HepG2 (cell line): ENCODE data around the gene HCK. TPM values are rescaled to one million over a fixed set of nuclear protein-coding genes. Genes with fewer than 3 reads are reported as not detected.

ENCODE experiments used
- ATAC-seq: fragments of 200-7000 bp; cut with Tn5 transposase; 3 replicates; pipeline ENCODE4 v1.9.1; 2020; ENCODE audit warnings: mild to moderate bottlenecking, moderate library complexity
- BruUV-seq: library from RNA; stranded (reverse); fragments of 400-500 nt; replicated peaks from 2 replicates; lab custom pipeline; 2021; lab: Mats Ljungman, UMichigan
- CTCF ChIA-PET: fragments of 300-600 bp; formaldehyde crosslinking; extraction: SDS; loops from one replicate; lab custom pipeline; 2021; ENCODE audit warnings: low total read pairs, inconsistent platforms, low intra/inter-chr PET ratio; lab: Yijun Ruan, JAX
- POLR2A ChIA-PET: fragments of 350-600 bp; sonication (Branson Sonifier 250); formaldehyde crosslinking; loops from one replicate; lab custom pipeline; 2020; ENCODE audit warnings: antibody characterized with exemption, inconsistent platforms; lab: Yijun Ruan, JAX
- DNase-seq: peaks from one replicate; pipeline ENCODE4 v3.0.0-alpha.2; 2015; ENCODE audit warnings: low spot score
- FAIRE-seq: peaks from 3 replicates; lab custom pipeline; 2011; peaks lifted over from hg19 to GRCh38; lab: Jason Lieb, UNC
- H2AFZ ChIP-seq: one replicate; pipeline ENCODE4 v1.6.1; 2011; ENCODE audit warnings: low read length, inconsistent platforms
- H3K27ac ChIP-seq: fragments of 300-600 bp; 3 replicates; pipeline ENCODE4 v1.8.0; 2011; ENCODE audit warnings: mixed run types, mild to moderate bottlenecking, mixed read lengths, low read length, inconsistent platforms; ENCODE audit not compliant: insufficient read depth; ENCODE audit errors: extremely low read length
- H3K27me3 ChIP-seq, 2 experiments: fragments of 200-600 bp in 1 of 2; 2 replicates in 1 of 2; 3 replicates in 1 of 2; pipeline versions ENCODE4 v1.6.0 to v1.8.0; 2011; ENCODE audit warnings: low read length in 2 of 2, mild to moderate bottlenecking in 2 of 2, moderate library complexity in 2 of 2, inconsistent platforms in 1 of 2; ENCODE audit not compliant: insufficient read depth in 2 of 2, control insufficient read depth in 1 of 2
- H3K36me3 ChIP-seq, 2 experiments: fragments of 200-600 bp in 1 of 2; replicated peaks in 1 of 2; 2 replicates in 1 of 2; 3 replicates in 1 of 2; pipeline versions ENCODE4 v1.5.1 to v1.8.0; 2011; ENCODE audit warnings: low read length in 2 of 2, inconsistent platforms in 1 of 2; ENCODE audit not compliant: insufficient read depth in 2 of 2, control insufficient read depth in 1 of 2
- H3K4me1 ChIP-seq: 2 replicates; pipeline ENCODE4 v1.5.1; 2012; ENCODE audit warnings: low read length, inconsistent platforms; ENCODE audit not compliant: insufficient read depth
- H3K4me2 ChIP-seq: 2 replicates; pipeline ENCODE4 v1.6.0; 2011; ENCODE audit warnings: low read depth, low read length, inconsistent platforms
- H3K4me3 ChIP-seq, 3 experiments: fragments of 200-600 bp in 1 of 3; sonication (generic), shearing (Covaris generic) in 1 of 3; replicated peaks in 1 of 3; 2 replicates each; pipeline ENCODE4 v1.5.1; 2011 to 2016; ENCODE audit warnings: low read length in 3 of 3, inconsistent platforms in 2 of 3, low read depth in 2 of 3, mild to moderate bottlenecking in 2 of 3, control low read depth in 1 of 3, mixed read lengths in 1 of 3; ENCODE audit not compliant: insufficient read depth in 1 of 3
- H3K79me2 ChIP-seq: one replicate; pipeline ENCODE4 v1.6.1; 2011; ENCODE audit warnings: low read length, inconsistent platforms; ENCODE audit not compliant: insufficient read depth
- H3K9ac ChIP-seq: 2 replicates; pipeline ENCODE4 v1.6.0; 2011; ENCODE audit warnings: mild to moderate bottlenecking, low read depth, low read length, inconsistent platforms; ENCODE audit not compliant: insufficient read depth
- H3K9me3 ChIP-seq: 2 replicates; pipeline ENCODE4 v1.5.1; 2012; ENCODE audit warnings: mild to moderate bottlenecking, low read length
- H4K20me1 ChIP-seq: 2 replicates; pipeline ENCODE4 v1.6.0; 2011; ENCODE audit warnings: inconsistent platforms, mild to moderate bottlenecking, low read length, moderate library complexity; ENCODE audit not compliant: insufficient read depth
- AKNA ChIP-seq: sonication (generic); formaldehyde crosslinking; IDR thresholded peaks from 2 replicates; pipeline ENCODE4 v1.4.0; 2020; ENCODE audit warnings: missing genetic modification reagents, borderline replicate concordance
- NFIB ChIP-seq: sonication (generic); formaldehyde crosslinking; IDR thresholded peaks from 2 replicates; pipeline ENCODE4 v1.9.0; 2021; ENCODE audit warnings: missing genetic modification reagents, mild to moderate bottlenecking, borderline replicate concordance
- PCBP1 ChIP-seq: fragments of 200-400 bp; formaldehyde crosslinking; IDR thresholded peaks from 2 replicates; pipeline ENCODE4 v1.6.1; 2017; ENCODE audit warnings: mild to moderate bottlenecking, low read depth, low read length, borderline replicate concordance
- RFX5 ChIP-seq: IDR thresholded peaks from 2 replicates; pipeline ENCODE4 v1.6.1; 2011; ENCODE audit warnings: low read depth, low read length, improper control_type of control experiment
- RFXANK ChIP-seq: IDR thresholded peaks from 2 replicates; pipeline ENCODE4 v1.6.1; 2016
- TFDP1 ChIP-seq: IDR thresholded peaks from 2 replicates; pipeline ENCODE4 v1.6.1; 2016; ENCODE audit warnings: missing compliant biosample characterization, missing genetic modification reagents, borderline replicate concordance
- TSC22D2 ChIP-seq: sonication (generic); formaldehyde crosslinking; IDR thresholded peaks from 2 replicates; pipeline ENCODE4 v1.5.1; 2020; ENCODE audit warnings: missing genetic modification reagents, mild to moderate bottlenecking, borderline replicate concordance
- U2AF1 ChIP-seq: fragments of 200-400 bp; formaldehyde crosslinking; optimal IDR thresholded peaks from 2 replicates; pipeline ENCODE3; 2017; ENCODE audit warnings: mild to moderate bottlenecking, low read depth, low read length
- WIZ ChIP-seq: sonication (generic); formaldehyde crosslinking; IDR thresholded peaks from 2 replicates; pipeline ENCODE4 v1.5.1; 2020; ENCODE audit warnings: mild to moderate bottlenecking, missing genetic modification reagents
- ZBTB26 ChIP-seq: IDR thresholded peaks from 2 replicates; pipeline ENCODE4 v1.6.1; 2016; ENCODE audit warnings: missing compliant biosample characterization, missing genetic modification reagents, borderline replicate concordance
- ZNF10 ChIP-seq: sonication (generic); formaldehyde crosslinking; IDR thresholded peaks from 2 replicates; pipeline ENCODE4 v1.4.0; 2020; ENCODE audit warnings: mild to moderate bottlenecking, low read depth, missing genetic modification reagents, borderline replicate concordance
- ZNF639 ChIP-seq: conservative IDR thresholded peaks from 2 replicates; pipeline ENCODE4 v1.6.1; 2018; ENCODE audit warnings: missing genetic modification reagents
- ZNF704 ChIP-seq: sonication (generic); formaldehyde crosslinking; IDR thresholded peaks from 2 replicates; pipeline ENCODE4 v1.8.1; 2023; ENCODE audit warnings: mild to moderate bottlenecking, inconsistent platforms, moderate library complexity, missing genetic modification reagents, borderline replicate concordance
- ZNF768 ChIP-seq: sonication (generic); formaldehyde crosslinking; IDR thresholded peaks from 2 replicates; pipeline ENCODE4 v1.4.0; 2020; ENCODE audit warnings: missing genetic modification reagents
- ZNF878 ChIP-seq: sonication (generic); formaldehyde crosslinking; IDR thresholded peaks from 2 replicates; pipeline ENCODE4 v1.8.1; 2023; ENCODE audit warnings: mild to moderate bottlenecking, missing genetic modification reagents, moderate library complexity
- WGBS: methylation state at CpG from one replicate; pipeline ENCODE4 v1.1.6; 2017; ENCODE audit warnings: low lambda C conversion rate; 5-methylcytosine and 5-hydroxymethylcytosine counted together
- in situ Hi-C: cut with HindIII; loops from 2 replicates; pipeline ENCODE4 v1.10.0; 2017; ENCODE audit warnings: low pct_unique_long_range_greater_than_20kb; ENCODE audit not compliant: extremely low pct_ligation_motif_present
- intact Hi-C: fragments of 100-400 bp; cut with micrococcal nuclease; formaldehyde crosslinking; loops from one replicate; pipeline ENCODE4 v1.10.0; 2022; ENCODE audit not compliant: unreplicated experiment
- polyA plus RNA-seq, 8 experiments: library from polyadenylated mRNA; depleted of rRNA in 3 of 8; stranded (reverse) in 7 of 8; unstranded in 1 of 8; fragments of >200 nt; fragmentation: Illumina TruSeq in 4 of 8; extraction: Trizol in 4 of 8; gene quantifications; 2 replicates each; pipeline versions ENCODE4 v1.2.1 to v1.2.3, GENCODE V29; 2011 to 2016; ENCODE audit warnings: low read depth in 4 of 8, missing spikeins in 1 of 8, mixed read lengths in 1 of 8; ENCODE audit not compliant: insufficient read depth in 1 of 8
- total RNA-seq, 5 experiments: library from RNA; depleted of rRNA; stranded (reverse); fragments of >200 nt; fragmentation: Illumina TruSeq; extraction: Trizol; gene quantifications; 2 replicates each; pipeline ENCODE4 v1.2.3, GENCODE V29; 2016; ENCODE audit warnings: low read depth in 1 of 5

Gene HCK
- total and polyA plus RNA-seq, 2 of the 13 experiments (the other 11 are each of a cell fraction or from before 2014, with no cell fraction given) = 0.04 TPM; not detected in 1

GRCh38 chr20:32077190-32077589, 25.1 kb downstream of the HCK start (continued):
- TF ChIP-seq ZBTB26 (no peak), RFXANK (CRISPR knock-in tag) (no peak), PCBP1 (no peak), TFDP1 (CRISPR knock-in tag) (no peak), NFIB (CRISPR knock-in tag) (no peak), ZNF878 (CRISPR knock-in tag) (no peak), ZNF10 (no peak), ZNF704 (no peak), WIZ (CRISPR knock-in tag) (no peak)

- Histone ChIP-seq H4K20me1 (no peaks in the 10 kb centered on the region), H3K27me3 (peaks cover 4 to 49% of the 10 kb centered on the region in 2 experiments; a peak in 4 of 5 replicates), H3K4me3 (no peak overlapping the region), H3K9ac (no peak overlapping the region), H3K4me2 (no peak overlapping the region), H3K79me2 (no peaks in the 10 kb centered on the region), H3K36me3 (no peaks in the 10 kb centered on the region), H2AFZ (no peak overlapping the region), H3K27ac (no peak overlapping the region), H3K4me1 (peaks cover 12% of the 10 kb centered on the region), H3K9me3 (no peaks in the 10 kb centered on the region)
- ChIA-PET POLR2A (no interaction called here), CTCF (no interaction called here)
- in situ Hi-C loops (no loop called here), intact Hi-C loops (no loop called here)
- DNase-seq (no peak), ATAC-seq (no peak), FAIRE-seq (no peak)
- WGBS = 81% methylated on average over 5 of the region's 5 CpGs
- no TSS peak for BruUV-seq
- TF ChIP-seq AKNA (CRISPR knock-in tag) (no peak), U2AF1 (no peak), RFX5 (no peak), ZNF768 (CRISPR knock-in tag) (peak; percentile 91), TSC22D2 (CRISPR knock-in tag) (no peak), ZNF639 (no peak)
These were observed 26.3 kb downstream of the HCK start for GRCh38 chr20:32078322-32078721.
